C4-2B (cell line): ENCODE measurements around the gene FRMD1.

Experiments used
- CTCF ChIP-seq: fragments of 450-650 bp; conservative IDR thresholded peaks from 2 replicates; pipeline ENCODE4 v1.5.1; 2017; ENCODE audit warnings: mild to moderate bottlenecking
- ZFX ChIP-seq: fragments of 450-650 bp; IDR thresholded peaks from 2 replicates; pipeline ENCODE4 v1.6.1; 2017

- no peak for TF ChIP-seq CTCF
- TF ChIP-seq ZFX: no peak
Measured at GRCh38 chr6:168100011-168100802, 21.2 kb upstream of the FRMD1 start.
